Measurements from ENCODE around the gene ZC3H8. TPM values are rescaled to one million over a fixed set of nuclear protein-coding genes. Genes with fewer than 3 reads are reported as not detected.

ZC3H8 gene
- total RNA-seq, 1 donor from 2014 or later = 20.7 TPM

GRCh38 chr2:112175333-112175732, 79.5 kb downstream of the ZC3H8 start:
- H3K27me3 Mint-ChIP-seq (ENCODE audit: low read depth) = peaks cover 25% of the 10 kb centered on the region
- H3K9me3 Mint-ChIP-seq = peaks cover 15% of the 10 kb centered on the region
- no peak overlapping the region for H3K4me3 Mint-ChIP-seq
- H3K4me1 Mint-ChIP-seq = peaks cover 10% of the 10 kb centered on the region
- H3K27ac Mint-ChIP-seq = no peak overlapping the region
- H3K36me3 Mint-ChIP-seq = no peaks in the 10 kb centered on the region
- no peak for DNase-seq (ENCODE audit: low spot score in 2 of 2, unreplicated experiment in 2 of 2)
- TF ChIP-seq CTCF (IDR thresholded peaks at IDR 0.05; ENCODE audit: unreplicated experiment) = no peak

- Mint-ChIP-seq H3K36me3 (no peaks in the 10 kb centered on the region), H3K27me3 (ENCODE audit: low read depth) (peaks cover 17% of the 10 kb centered on the region), H3K9me3 (peaks cover 5% of the 10 kb centered on the region), H3K27ac (no peak overlapping the region), H3K4me3 (no peak overlapping the region), H3K4me1 (peaks cover 10% of the 10 kb centered on the region)
- no peak for DNase-seq (ENCODE audit: low spot score in 2 of 2, unreplicated experiment in 2 of 2)
- no peak for TF ChIP-seq CTCF (IDR thresholded peaks at IDR 0.05; ENCODE audit: unreplicated experiment)
Measured at GRCh38 chr2:112174383-112174782, 80.5 kb downstream of the ZC3H8 start.

GRCh38 chr2:112173646-112174319, 81.1 kb downstream of the ZC3H8 start:
- no peak for TF ChIP-seq CTCF (IDR thresholded peaks at IDR 0.05; ENCODE audit: unreplicated experiment)
- Mint-ChIP-seq H3K36me3 (no peaks in the 10 kb centered on the region), H3K4me1 (peaks cover 10% of the 10 kb centered on the region), H3K27ac (no peak overlapping the region), H3K9me3 (no peaks in the 10 kb centered on the region), H3K4me3 (no peak overlapping the region), H3K27me3 (ENCODE audit: low read depth) (peaks cover 12% of the 10 kb centered on the region)
- no peak for DNase-seq (ENCODE audit: low spot score in 2 of 2, unreplicated experiment in 2 of 2)

- TF ChIP-seq CTCF (IDR thresholded peaks at IDR 0.05; ENCODE audit: unreplicated experiment) = no peak
- Mint-ChIP-seq H3K4me3 (no peak overlapping the region), H3K27ac (no peak overlapping the region), H3K4me1 (peaks cover 10% of the 10 kb centered on the region), H3K27me3 (ENCODE audit: low read depth) (no peaks in the 10 kb centered on the region), H3K9me3 (no peaks in the 10 kb centered on the region), H3K36me3 (no peaks in the 10 kb centered on the region)
- DNase-seq (ENCODE audit: low spot score in 2 of 2, unreplicated experiment in 2 of 2) = no peak
Measured at GRCh38 chr2:112170495-112170894, 84.3 kb downstream of the ZC3H8 start.

GRCh38 chr2:112168422-112169124, 86.3 kb downstream of the ZC3H8 start:
- H3K9me3 Mint-ChIP-seq = no peaks in the 10 kb centered on the region

More at GRCh38 chr2:112168422-112169124, 86.3 kb downstream of the ZC3H8 start:
- H3K4me3 Mint-ChIP-seq = no peak overlapping the region
- H3K4me1 Mint-ChIP-seq = peaks cover 6% of the 10 kb centered on the region
- no peaks in the 10 kb centered on the region for H3K27me3 Mint-ChIP-seq (ENCODE audit: low read depth)
- H3K36me3 Mint-ChIP-seq = no peaks in the 10 kb centered on the region
- no peak overlapping the region for H3K27ac Mint-ChIP-seq
- no peak for DNase-seq (ENCODE audit: low spot score in 2 of 2, unreplicated experiment in 2 of 2)
- TF ChIP-seq CTCF (IDR thresholded peaks at IDR 0.05; ENCODE audit: unreplicated experiment) = no peak

Data from mesothelial cell of epicardium (in vitro differentiated cells).